ENCODE measurements around the gene MAP2K5.

DNA sequence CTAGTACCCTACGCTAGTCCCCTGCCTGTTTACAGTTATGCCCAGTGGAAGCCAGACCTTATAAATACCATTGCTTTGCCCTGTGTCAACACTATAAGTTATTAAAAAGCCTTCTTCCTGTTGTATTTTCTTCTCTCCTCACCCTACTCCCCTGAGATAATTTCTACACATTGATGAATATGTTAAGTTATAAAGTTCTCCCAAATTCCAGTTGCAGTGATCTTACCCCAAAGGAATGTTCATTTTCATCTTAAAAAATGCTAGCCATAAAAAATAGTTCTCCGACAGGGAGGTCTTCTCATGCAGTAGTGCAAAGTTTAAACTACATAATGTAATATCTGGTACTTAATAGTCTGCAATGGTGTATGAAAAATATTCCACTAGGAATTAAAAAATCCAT lies 58.6 kb downstream of the MAP2K5 start:
- no peak for TF ChIP-seq ZNF302 (tag by site-specific recombination; IDR thresholded peaks at IDR 0.05; ENCODE audit: low read depth)
- TF ChIP-seq, protein P1, sequence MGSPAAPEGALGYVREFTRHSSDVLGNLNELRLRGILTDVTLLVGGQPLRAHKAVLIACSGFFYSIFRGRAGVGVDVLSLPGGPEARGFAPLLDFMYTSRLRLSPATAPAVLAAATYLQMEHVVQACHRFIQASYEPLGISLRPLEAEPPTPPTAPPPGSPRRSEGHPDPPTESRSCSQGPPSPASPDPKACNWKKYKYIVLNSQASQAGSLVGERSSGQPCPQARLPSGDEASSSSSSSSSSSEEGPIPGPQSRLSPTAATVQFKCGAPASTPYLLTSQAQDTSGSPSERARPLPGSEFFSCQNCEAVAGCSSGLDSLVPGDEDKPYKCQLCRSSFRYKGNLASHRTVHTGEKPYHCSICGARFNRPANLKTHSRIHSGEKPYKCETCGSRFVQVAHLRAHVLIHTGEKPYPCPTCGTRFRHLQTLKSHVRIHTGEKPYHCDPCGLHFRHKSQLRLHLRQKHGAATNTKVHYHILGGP (tag by site-specific recombination; IDR thresholded peaks at IDR 0.05), result no peak
- TF ChIP-seq TSHZ1 (tag by site-specific recombination; IDR thresholded peaks at IDR 0.05; ENCODE audit: borderline replicate concordance), result no peak
- no peak for TF ChIP-seq ZNF280D (tag by site-specific recombination; IDR thresholded peaks at IDR 0.05)
- TF ChIP-seq, protein P2, sequence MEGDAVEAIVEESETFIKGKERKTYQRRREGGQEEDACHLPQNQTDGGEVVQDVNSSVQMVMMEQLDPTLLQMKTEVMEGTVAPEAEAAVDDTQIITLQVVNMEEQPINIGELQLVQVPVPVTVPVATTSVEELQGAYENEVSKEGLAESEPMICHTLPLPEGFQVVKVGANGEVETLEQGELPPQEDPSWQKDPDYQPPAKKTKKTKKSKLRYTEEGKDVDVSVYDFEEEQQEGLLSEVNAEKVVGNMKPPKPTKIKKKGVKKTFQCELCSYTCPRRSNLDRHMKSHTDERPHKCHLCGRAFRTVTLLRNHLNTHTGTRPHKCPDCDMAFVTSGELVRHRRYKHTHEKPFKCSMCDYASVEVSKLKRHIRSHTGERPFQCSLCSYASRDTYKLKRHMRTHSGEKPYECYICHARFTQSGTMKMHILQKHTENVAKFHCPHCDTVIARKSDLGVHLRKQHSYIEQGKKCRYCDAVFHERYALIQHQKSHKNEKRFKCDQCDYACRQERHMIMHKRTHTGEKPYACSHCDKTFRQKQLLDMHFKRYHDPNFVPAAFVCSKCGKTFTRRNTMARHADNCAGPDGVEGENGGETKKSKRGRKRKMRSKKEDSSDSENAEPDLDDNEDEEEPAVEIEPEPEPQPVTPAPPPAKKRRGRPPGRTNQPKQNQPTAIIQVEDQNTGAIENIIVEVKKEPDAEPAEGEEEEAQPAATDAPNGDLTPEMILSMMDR (tag by site-specific recombination; IDR thresholded peaks at IDR 0.05), result no peak
